Spleen (tissue), 11 donors: ENCODE data around the gene DDX39A. TPM values are rescaled to one million over a fixed set of nuclear protein-coding genes. Genes with fewer than 3 reads are reported as not detected.
A peak's percentile ranks its signal among the peaks of the same experiment; 100 is the strongest.

Experiments used
- DNase-seq: peaks from one replicate; pipeline ENCODE4 v3.0.0-alpha.2; 2020
- H3K27ac ChIP-seq, 8 donors: fragments of 200-600 bp; sonication (generic) in 7 of 8; 1 replicate in 4 of 8; 2 replicates in 4 of 8; pipeline versions ENCODE4 v1.5.0 to v1.8.0; 2016 to 2021; ENCODE audit warnings: inconsistent platforms in 4 of 8, mild to moderate bottlenecking in 4 of 8, moderate library complexity in 1 of 8
- H3K27me3 ChIP-seq, 7 donors: fragments of 200-600 bp; sonication (generic) in 6 of 7; replicated peaks in 1 of 7; 1 replicate in 4 of 7; 2 replicates in 3 of 7; pipeline versions ENCODE4 v1.5.0 to v1.8.0; 2016 to 2021; ENCODE audit warnings: inconsistent platforms in 3 of 7, mild to moderate bottlenecking in 1 of 7
- H3K36me3 ChIP-seq, 6 donors: fragments of 200-600 bp; sonication (generic) in 5 of 6; 1 replicate in 4 of 6; 2 replicates in 2 of 6; pipeline versions ENCODE4 v1.5.0 to v1.8.0; 2016 to 2021; ENCODE audit warnings: inconsistent platforms in 2 of 6
- H3K4me1 ChIP-seq, 6 donors: fragments of 200-600 bp; sonication (generic) in 5 of 6; 1 replicate in 3 of 6; 2 replicates in 3 of 6; pipeline versions ENCODE4 v1.5.0 to v1.8.0; 2016 to 2021; ENCODE audit warnings: inconsistent platforms in 3 of 6
- H3K4me3 ChIP-seq, 8 donors: fragments of 200-600 bp; sonication (generic) in 7 of 8; 1 replicate in 4 of 8; 2 replicates in 4 of 8; pipeline versions ENCODE4 v1.5.0 to v1.8.0; 2016 to 2021; ENCODE audit warnings: inconsistent platforms in 4 of 8, mild to moderate bottlenecking in 4 of 8, moderate library complexity in 2 of 8
- H3K9me3 ChIP-seq, 8 donors: fragments of 200-600 bp; sonication (generic) in 7 of 8; 1 replicate in 4 of 8; 2 replicates in 4 of 8; pipeline versions ENCODE4 v1.5.0 to v1.8.0; 2016 to 2021; ENCODE audit warnings: inconsistent platforms in 4 of 8
- CTCF ChIP-seq, 11 experiments: fragments of 200-600 bp in 7 of 11; fragments of 450-650 bp in 4 of 11; sonication (generic) in 4 of 11; IDR thresholded peaks in 8 of 11; conservative IDR thresholded peaks in 3 of 11; 1 replicate in 7 of 11; 2 replicates in 4 of 11; pipeline versions ENCODE4 v1.4.0 to v1.8.0; 2016 to 2021; ENCODE audit warnings: antibody characterized with exemption in 11 of 11, inconsistent platforms in 4 of 11, mild to moderate bottlenecking in 1 of 11
- POLR2A ChIP-seq, 3 donors: fragments of 450-650 bp; IDR thresholded peaks; one replicate each; pipeline ENCODE4 v1.5.1; 2017; ENCODE audit warnings: antibody characterized with exemption in 3 of 3, mild to moderate bottlenecking in 1 of 3
- POLR2AphosphoS5 ChIP-seq, 3 donors: sonication (generic); formaldehyde crosslinking; IDR thresholded peaks; one replicate each; pipeline ENCODE4 v1.5.1; 2017; ENCODE audit warnings: antibody characterized with exemption in 3 of 3
- WGBS, 5 donors: extraction: QIAGEN DNeasy Blood & Tissue Kit in 3 of 5; methylation state at CpG; one replicate each; pipeline versions ENCODE4 v1.1.5 to v1.1.7; 2013 to 2018; 5-methylcytosine and 5-hydroxymethylcytosine counted together
- intact Hi-C: fragments of 100-400 bp; cut with DNase I; formaldehyde crosslinking; loops from one replicate; pipeline ENCODE4 v1.15.0; 2023; ENCODE audit warnings: low total_unique reads
- polyA plus RNA-seq, 3 donors: library from polyadenylated mRNA; stranded (reverse); fragments of 200-250 nt; gene quantifications; one replicate each; pipeline ENCODE4 v1.2.1, GENCODE V29; 2013
- total RNA-seq, 7 donors: library from RNA; depleted of rRNA in 3 of 7; stranded (reverse); fragments of >200 nt in 3 of 7; fragmentation: NEBNext Ultra II Directional in 4 of 7; extraction: Animal tissue kit (Norgen Biotek cat#: 25700) in 4 of 7; gene quantifications; one replicate each; pipeline versions ENCODE4 v1.1.0 to v1.2.1, GENCODE V29; 2016 to 2021
- donor health status: healthy with polysubstance abuse.
- donor health status: DM: no; HTN: no; CAD: no; lungs with moderate emphysema.
- donor health status: DM: no; HTN: no; CAD: no.
- donor health status: Bipolar disorder and iron deficiency.
- donor health status: healthy.
- donor health status: DM: no; HTN: no; CAD: no.
- donor health status: DM: yes; HTN: yes; CAD: no.

DDX39A gene
- total and polyA plus RNA-seq, 10 donors: 81.8 to 267 (median 138) TPM

DNA sequence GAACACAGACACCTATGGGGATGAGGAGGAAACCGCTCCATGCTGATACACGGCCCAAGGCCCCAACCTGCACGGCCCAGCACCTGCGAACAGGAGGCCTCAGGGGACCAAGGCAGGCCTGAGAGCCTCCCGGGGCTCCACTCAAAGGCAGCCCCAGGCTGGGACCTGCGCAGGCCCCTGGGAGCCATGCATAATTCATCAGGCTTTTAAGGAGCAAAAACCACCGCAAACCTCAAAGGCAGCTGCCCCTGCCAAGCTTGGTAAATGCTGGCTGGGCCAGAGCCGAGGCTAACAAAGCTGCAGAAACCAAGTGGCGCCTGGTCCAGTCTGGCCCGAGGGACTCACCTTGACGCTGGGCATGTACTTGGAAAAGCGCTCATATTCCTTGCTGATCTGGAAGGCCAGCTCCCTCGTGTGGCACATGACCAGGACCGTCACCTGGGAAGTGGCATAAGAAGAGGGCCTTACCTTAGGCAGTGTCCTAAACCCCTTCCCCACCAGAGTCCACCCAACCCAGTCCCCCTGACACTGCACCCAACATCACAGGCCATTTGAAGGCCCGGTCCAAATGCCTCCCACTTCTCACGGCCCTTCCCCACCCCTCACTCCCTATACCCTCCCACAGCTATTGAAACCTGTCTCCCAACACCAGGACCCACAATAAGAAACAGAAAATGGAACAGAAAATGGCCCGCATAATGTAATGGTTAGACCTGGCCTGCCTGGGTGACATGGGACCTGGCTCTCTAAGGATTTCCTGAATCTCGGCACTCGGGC is 7.8 kb downstream of the DDX39A start:
- no peaks in the 10 kb centered on the region for H3K27me3 ChIP-seq
- peaks cover 6 to 100% (median 71%) of the 10 kb centered on the region in 6 donors for H3K36me3 ChIP-seq
- peak overlapping the region; percentile 47 to 89 (median 82) for H3K27ac ChIP-seq
- intact Hi-C loops: no loop called here
- peaks cover 54 to 100% (median 87%) of the 10 kb centered on the region in 6 donors for H3K4me1 ChIP-seq
- H3K9me3 ChIP-seq: no peaks in the 10 kb centered on the region
- TF ChIP-seq POLR2A (IDR thresholded peaks at IDR 0.05) (no peak), CTCF (IDR thresholded peaks at IDR 0.05 in 8 of 11, conservative IDR thresholded peaks at IDR 0.05 in 3 of 11) (no peak), POLR2AphosphoS5 (IDR thresholded peaks at IDR 0.05) (peak in 2 of 3 donors; percentile 1 to 22)
- peak overlapping the region in 1 of 8 donors; percentile 38 for H3K4me3 ChIP-seq
- 82 to 88% (median 84%) methylated on average over 13 to 19 of the region's 19 CpGs for WGBS, 5 donors
- DNase-seq: no peak

DNA sequence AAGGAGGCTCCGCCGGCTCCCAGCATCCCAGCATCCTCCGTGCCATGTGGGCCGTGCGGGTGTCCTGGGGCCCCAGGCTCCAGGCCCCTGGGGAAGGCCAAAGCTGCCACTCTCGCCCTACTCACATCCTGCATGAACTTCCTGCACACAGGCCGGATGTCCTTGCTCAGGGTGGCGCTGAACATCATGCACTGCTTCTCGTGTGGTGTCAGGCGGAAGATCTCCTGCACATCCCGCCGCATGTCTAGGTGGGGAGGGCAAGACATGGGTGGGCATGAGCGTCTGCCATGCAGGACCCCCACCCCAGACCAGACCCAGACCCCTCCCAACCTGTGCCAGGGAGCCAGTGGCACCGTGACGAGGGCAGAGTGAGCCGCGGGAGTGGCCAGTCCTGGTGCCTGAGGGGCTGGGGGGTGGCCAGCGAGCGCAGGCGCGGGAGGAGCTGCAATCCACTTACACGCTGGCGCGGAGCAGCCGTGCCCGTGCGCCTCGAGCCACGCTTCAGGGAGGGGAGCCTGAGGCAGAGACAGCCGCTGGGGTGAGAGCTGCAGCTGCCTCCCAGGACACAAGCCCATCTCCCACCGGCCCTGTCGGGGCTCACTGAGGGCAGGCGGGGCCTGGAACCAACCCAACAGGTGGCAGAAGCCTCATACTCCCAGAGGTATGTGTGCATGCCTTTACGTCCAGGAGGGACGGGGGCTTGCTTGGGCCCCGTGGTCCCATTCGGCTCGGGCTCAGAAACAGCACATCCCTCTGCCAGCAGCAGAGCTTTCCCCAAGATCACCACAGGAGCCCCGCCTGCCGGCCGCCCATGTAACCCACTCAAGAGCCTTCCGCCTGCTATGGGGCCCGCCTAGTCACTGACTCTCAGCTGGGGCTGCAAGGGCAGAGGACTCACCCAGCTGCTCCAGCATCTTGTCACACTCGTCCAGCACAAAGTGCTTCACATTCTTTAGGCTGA is 8.8 kb downstream of the DDX39A start:
- WGBS, 5 donors: 69 to 75% (median 73%) methylated on average over 21 to 44 of the region's 44 CpGs
- no peak for TF ChIP-seq CTCF (IDR thresholded peaks at IDR 0.05 in 8 of 11, conservative IDR thresholded peaks at IDR 0.05 in 3 of 11)
- no peak for TF ChIP-seq POLR2A (IDR thresholded peaks at IDR 0.05)
- TF ChIP-seq POLR2AphosphoS5 (IDR thresholded peaks at IDR 0.05): peak; percentile 87 to 93 (median 88)
- intact Hi-C loops: no loop called here
- H3K36me3 ChIP-seq: peaks cover 8 to 100% (median 81%) of the 10 kb centered on the region in 6 donors
- peak; percentile 90 for DNase-seq
- H3K4me1 ChIP-seq: peaks cover 51 to 100% (median 87%) of the 10 kb centered on the region in 6 donors
- no peaks in the 10 kb centered on the region for H3K9me3 ChIP-seq
- peak overlapping the region in 2 of 8 donors; percentile 2 to 38 for H3K4me3 ChIP-seq
- H3K27ac ChIP-seq: peak overlapping the region; percentile 47 to 89 (median 82)
- no peaks in the 10 kb centered on the region for H3K27me3 ChIP-seq

DNA sequence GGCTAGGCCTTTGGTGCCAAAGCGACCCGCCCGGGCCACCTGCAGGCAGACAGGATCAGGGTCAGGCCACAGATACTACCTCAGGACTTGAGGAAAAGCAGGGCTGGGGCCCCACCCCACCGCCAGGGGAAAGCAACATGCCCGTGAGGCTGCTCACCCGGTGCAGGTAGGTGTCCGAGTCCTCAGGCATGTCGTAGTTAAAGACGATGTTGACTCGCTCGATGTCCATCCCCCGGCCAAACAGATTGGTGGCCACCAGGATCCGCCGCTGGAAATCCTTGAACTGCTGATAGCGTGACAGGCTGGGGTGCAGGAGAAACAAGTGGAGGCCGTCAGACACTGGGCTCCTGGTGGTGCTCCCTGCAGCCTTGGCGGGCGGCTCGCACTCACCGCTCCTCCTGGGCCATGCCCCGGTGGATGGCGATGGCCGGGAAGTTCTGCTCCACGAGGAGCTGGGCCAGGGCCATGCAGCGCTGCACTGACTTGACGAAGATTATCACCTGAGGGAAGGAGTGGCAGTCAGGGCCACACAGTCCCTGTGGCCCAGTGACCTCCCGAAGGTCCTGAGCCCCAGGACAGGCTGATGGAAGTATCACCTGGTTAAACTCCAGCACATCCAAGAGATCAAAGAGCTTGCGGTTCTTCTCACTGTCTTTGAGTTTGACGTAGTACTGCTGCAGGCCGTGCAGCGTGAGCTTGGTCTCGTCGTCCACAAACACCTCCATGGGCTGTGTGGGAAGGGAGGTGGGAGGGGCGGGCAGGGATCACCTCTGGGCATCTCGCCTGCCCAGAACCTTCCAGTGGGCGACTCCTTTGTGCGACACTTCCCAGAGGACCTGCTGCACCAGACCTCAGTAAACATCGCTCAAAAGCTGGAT is 9.8 kb downstream of the DDX39A start:
- no peaks in the 10 kb centered on the region for H3K9me3 ChIP-seq
- intact Hi-C loops: no loop called here
- peaks cover 8 to 100% (median 91%) of the 10 kb centered on the region in 6 donors for H3K36me3 ChIP-seq
- H3K4me1 ChIP-seq: peaks cover 46 to 96% (median 78%) of the 10 kb centered on the region in 6 donors
- WGBS, 5 donors: 83 to 90% (median 88%) methylated on average over 19 to 38 of the region's 38 CpGs
- peak; percentile 50 to 78 (median 58) for TF ChIP-seq POLR2AphosphoS5 (IDR thresholded peaks at IDR 0.05)
- no peak for TF ChIP-seq POLR2A (IDR thresholded peaks at IDR 0.05)
- peak overlapping the region in 1 of 8 donors; percentile 38 for H3K4me3 ChIP-seq
- no peak for DNase-seq
- H3K27me3 ChIP-seq: no peaks in the 10 kb centered on the region
- peak overlapping the region; percentile 4 to 89 (median 82) for H3K27ac ChIP-seq
